HG03520 (cell line): ENCODE measurements around the gene SPPL2C.

ENCODE experiments used
- ATAC-seq: cut with Tn5 transposase; IDR thresholded peaks from one replicate; pipeline ENCODE4 v1.9.1; 2021; ENCODE audit warnings: mild to moderate bottlenecking, moderate library complexity; ENCODE audit not compliant: unreplicated experiment

The SPPL2C gene

GRCh38 chr17:45844695-45845375 is at the start of gene SPPL2C:
SPPL2C (plus strand) TSS chr17:45844881; CDS start chr17:45844907, 26 bp downstream.
- ATAC-seq: no peak

GRCh38 chr17:45800816-45801215 is 43.9 kb upstream of the SPPL2C start:
- no peak for ATAC-seq

- no peak for ATAC-seq
Observed at GRCh38 chr17:45801421-45801820, 43.3 kb upstream of the SPPL2C start.

GRCh38 chr17:45808845-45809244 is 35.8 kb upstream of the SPPL2C start:
- no peak for ATAC-seq

GRCh38 chr17:45809499-45809898 is 35.2 kb upstream of the SPPL2C start:
- ATAC-seq: no peak

GRCh38 chr17:45812102-45812501 is 32.6 kb upstream of the SPPL2C start:
- ATAC-seq: no peak

- no peak for ATAC-seq
Observed at GRCh38 chr17:45813048-45813725, 31.5 kb upstream of the SPPL2C start.

- ATAC-seq: no peak
Observed at GRCh38 chr17:45814622-45815606, 29.8 kb upstream of the SPPL2C start.

GRCh38 chr17:45815752-45816151 is 28.9 kb upstream of the SPPL2C start:
- ATAC-seq: no peak

- ATAC-seq: no peak
Observed at GRCh38 chr17:45818041-45818440, 26.6 kb upstream of the SPPL2C start.

GRCh38 chr17:45818699-45819098 is 26.0 kb upstream of the SPPL2C start:
- no peak for ATAC-seq

GRCh38 chr17:45819632-45820031 is 25.0 kb upstream of the SPPL2C start:
- ATAC-seq: no peak

- no peak for ATAC-seq
Observed at GRCh38 chr17:45820052-45820780, 24.5 kb upstream of the SPPL2C start.

- ATAC-seq: no peak
Observed at GRCh38 chr17:45821147-45821546, 23.5 kb upstream of the SPPL2C start.

- no peak for ATAC-seq
Observed at GRCh38 chr17:45823598-45823997, 21.1 kb upstream of the SPPL2C start.

- no peak for ATAC-seq
Observed at GRCh38 chr17:45824475-45824874, 20.2 kb upstream of the SPPL2C start.

- no peak for ATAC-seq
Observed at GRCh38 chr17:45824901-45825492, 19.7 kb upstream of the SPPL2C start.

- ATAC-seq: no peak
Observed at GRCh38 chr17:45825792-45826191, 18.9 kb upstream of the SPPL2C start.

GRCh38 chr17:45826919-45827588 is 17.6 kb upstream of the SPPL2C start:
- ATAC-seq: no peak

- ATAC-seq: no peak
Observed at GRCh38 chr17:45828171-45828570, 16.5 kb upstream of the SPPL2C start.
